ENCODE data around the gene PUS1.

PUS1 gene

GRCh38 chr12:131897276-131897675 is 31.8 kb upstream of the PUS1 start:
- Histone ChIP-seq H3K9ac (ENCODE audit: low read depth, low read length, poor library complexity, severe bottlenecking) (no peak overlapping the region), H3K4me3 (ENCODE audit: low read length, poor library complexity, severe bottlenecking) (no peak overlapping the region), H3K4me1 (ENCODE audit: insufficient read depth, low read length, poor library complexity, severe bottlenecking) (peaks cover 18% of the 10 kb centered on the region), H3K79me2 (ENCODE audit: insufficient read depth, low read length) (peaks cover 52% of the 10 kb centered on the region), H3F3A (ENCODE audit: low read depth) (no peaks in the 10 kb centered on the region; the same call in 1 of the 2 replicates), H2AFZ (ENCODE audit: low read length) (no peak overlapping the region), H3K4me2 (ENCODE audit: low read depth, low read length, poor library complexity, severe bottlenecking) (peak overlapping the region; percentile 96), H3K36me3 (ENCODE audit: insufficient read depth, low read length) (no peaks in the 10 kb centered on the region), H4K20me1 (ENCODE audit: insufficient read depth, low read length, poor library complexity, severe bottlenecking) (peaks cover 38% of the 10 kb centered on the region), H3K27me3 (ENCODE audit: insufficient read depth, low read length, poor library complexity, severe bottlenecking) (no peaks in the 10 kb centered on the region), H3K9me2 (replicated peaks; ENCODE audit: low read depth, low read length) (no peaks in the 10 kb centered on the region), H3K9me3 (ENCODE audit: insufficient read depth, low read depth, low read length) (no peaks in the 10 kb centered on the region)
- no peak for TF ChIP-seq CTCF (conservative IDR thresholded peaks at IDR 0.05; ENCODE audit: low read length)
- no peak for TF ChIP-seq EZH2phosphoT487 (IDR thresholded peaks at IDR 0.05; ENCODE audit: borderline replicate concordance)

DNA sequence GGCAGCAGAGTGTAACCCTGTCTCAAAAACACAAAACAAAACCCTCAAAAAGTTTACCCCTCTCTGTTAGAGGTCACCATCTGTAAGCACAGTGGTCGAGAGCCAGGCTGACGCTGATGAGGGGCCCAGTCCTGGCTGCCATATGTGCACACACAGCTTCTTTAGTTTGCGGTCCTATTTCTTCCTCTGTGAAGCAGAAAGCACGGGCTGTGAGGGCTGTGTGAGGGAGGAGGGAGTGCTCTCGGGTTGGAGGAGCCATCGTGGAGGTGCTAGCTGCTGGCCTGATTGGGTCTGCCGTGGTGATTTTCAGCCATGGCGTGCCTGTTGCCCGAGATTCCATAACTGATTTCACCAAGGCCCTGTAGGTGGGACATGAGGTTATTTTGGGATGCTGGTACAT is 31.2 kb upstream of the PUS1 start:
- H3K9me3 ChIP-seq (ENCODE audit: insufficient read depth, low read depth, low read length) = no peaks in the 10 kb centered on the region
- no peak overlapping the region for H2AFZ ChIP-seq (ENCODE audit: low read length)
- no peaks in the 10 kb centered on the region for H3K27me3 ChIP-seq (ENCODE audit: insufficient read depth, low read length, poor library complexity, severe bottlenecking)
- H3K9me2 ChIP-seq (replicated peaks; ENCODE audit: low read depth, low read length) = no peaks in the 10 kb centered on the region
- H3K9ac ChIP-seq (ENCODE audit: low read depth, low read length, poor library complexity, severe bottlenecking) = no peak overlapping the region
- peaks cover 38% of the 10 kb centered on the region for H4K20me1 ChIP-seq (ENCODE audit: insufficient read depth, low read length, poor library complexity, severe bottlenecking)
- H3K4me3 ChIP-seq (ENCODE audit: low read length, poor library complexity, severe bottlenecking) = no peak overlapping the region
- H3K4me2 ChIP-seq (ENCODE audit: low read depth, low read length, poor library complexity, severe bottlenecking) = no peak overlapping the region
- H3K79me2 ChIP-seq (ENCODE audit: insufficient read depth, low read length) = peaks cover 52% of the 10 kb centered on the region
- H3K4me1 ChIP-seq (ENCODE audit: insufficient read depth, low read length, poor library complexity, severe bottlenecking) = peaks cover 18% of the 10 kb centered on the region
- no peak for TF ChIP-seq EZH2phosphoT487 (IDR thresholded peaks at IDR 0.05; ENCODE audit: borderline replicate concordance)
- TF ChIP-seq CTCF (conservative IDR thresholded peaks at IDR 0.05; ENCODE audit: low read length) = no peak
- H3K36me3 ChIP-seq (ENCODE audit: insufficient read depth, low read length) = no peaks in the 10 kb centered on the region
- no peaks in the 10 kb centered on the region; the same call in 1 of the 2 replicates for H3F3A ChIP-seq (ENCODE audit: low read depth)

- H3K4me3 ChIP-seq (ENCODE audit: low read length, poor library complexity, severe bottlenecking) = no peak overlapping the region
- no peak overlapping the region for H2AFZ ChIP-seq (ENCODE audit: low read length)
- no peaks in the 10 kb centered on the region for H3K27me3 ChIP-seq (ENCODE audit: insufficient read depth, low read length, poor library complexity, severe bottlenecking)
- H3K4me1 ChIP-seq (ENCODE audit: insufficient read depth, low read length, poor library complexity, severe bottlenecking) = peaks cover 16% of the 10 kb centered on the region
- no peaks in the 10 kb centered on the region for H3K9me3 ChIP-seq (ENCODE audit: insufficient read depth, low read depth, low read length)
- H3K36me3 ChIP-seq (ENCODE audit: insufficient read depth, low read length) = no peaks in the 10 kb centered on the region
- H3K9me2 ChIP-seq (replicated peaks; ENCODE audit: low read depth, low read length) = no peaks in the 10 kb centered on the region
- no peaks in the 10 kb centered on the region for H3F3A ChIP-seq (ENCODE audit: low read depth)
- no peak overlapping the region for H3K9ac ChIP-seq (ENCODE audit: low read depth, low read length, poor library complexity, severe bottlenecking)
- H3K4me2 ChIP-seq (ENCODE audit: low read depth, low read length, poor library complexity, severe bottlenecking) = no peak overlapping the region
- no peak for TF ChIP-seq EZH2phosphoT487 (IDR thresholded peaks at IDR 0.05; ENCODE audit: borderline replicate concordance)
- TF ChIP-seq CTCF (conservative IDR thresholded peaks at IDR 0.05; ENCODE audit: low read length) = no peak
- H4K20me1 ChIP-seq (ENCODE audit: insufficient read depth, low read length, poor library complexity, severe bottlenecking) = peaks cover 42% of the 10 kb centered on the region
- peaks cover 66% of the 10 kb centered on the region for H3K79me2 ChIP-seq (ENCODE audit: insufficient read depth, low read length)
These were observed 28.7 kb upstream of the PUS1 start for GRCh38 chr12:131900397-131900796.

Data from Loucy (cell line).